GM18870 (cell line): Measurements from ENCODE around the gene TBC1D9B.

Source experiments
- ATAC-seq: cut with Tn5 transposase; IDR thresholded peaks from one replicate; pipeline ENCODE4 v1.9.1; 2021; ENCODE audit warnings: moderate library complexity; ENCODE audit not compliant: unreplicated experiment

Gene TBC1D9B

GRCh38 chr5:179907556-179908324, at the start of gene TBC1D9B:
Gene TBC1D9B (minus strand): TSS chr5:179907897. CDS start chr5:179907821, 76 bp downstream.
- ATAC-seq: no peak

GRCh38 chr5:179955630-179956029, 47.9 kb upstream of the TBC1D9B start:
- no peak for ATAC-seq

GRCh38 chr5:179955062-179955461, 47.4 kb upstream of the TBC1D9B start:
- no peak for ATAC-seq

GRCh38 chr5:179954434-179954833, 46.7 kb upstream of the TBC1D9B start:
- no peak for ATAC-seq

GRCh38 chr5:179953987-179954386, 46.3 kb upstream of the TBC1D9B start:
- no peak for ATAC-seq

GRCh38 chr5:179936976-179937681, 29.4 kb upstream of the TBC1D9B start:
- ATAC-seq: no peak

- ATAC-seq: no peak
Measured at GRCh38 chr5:179930788-179931473, 23.2 kb upstream of the TBC1D9B start.

- ATAC-seq: no peak
Measured at GRCh38 chr5:179927824-179928223, 20.1 kb upstream of the TBC1D9B start.

- ATAC-seq: no peak
Measured at GRCh38 chr5:179926657-179927056, 19.0 kb upstream of the TBC1D9B start.

GRCh38 chr5:179923436-179923835, 15.7 kb upstream of the TBC1D9B start:
- no peak for ATAC-seq

GRCh38 chr5:179920175-179920574, 12.5 kb upstream of the TBC1D9B start:
- no peak for ATAC-seq

- no peak for ATAC-seq
Measured at GRCh38 chr5:179919487-179920060, 11.9 kb upstream of the TBC1D9B start.

- no peak for ATAC-seq
Measured at GRCh38 chr5:179918742-179919486, 11.2 kb upstream of the TBC1D9B start.

- no peak for ATAC-seq
Measured at GRCh38 chr5:179916523-179916922, 8.8 kb upstream of the TBC1D9B start.

GRCh38 chr5:179915406-179915935, 7.8 kb upstream of the TBC1D9B start:
- no peak for ATAC-seq

GRCh38 chr5:179914032-179914755, 6.5 kb upstream of the TBC1D9B start:
- no peak for ATAC-seq

GRCh38 chr5:179913461-179913860, 5.8 kb upstream of the TBC1D9B start:
- no peak for ATAC-seq

GRCh38 chr5:179912951-179913350, 5.3 kb upstream of the TBC1D9B start:
- no peak for ATAC-seq

- ATAC-seq: no peak
Measured at GRCh38 chr5:179912386-179912785, 4.7 kb upstream of the TBC1D9B start.

GRCh38 chr5:179909224-179909623, 1.5 kb upstream of the TBC1D9B start:
- no peak for ATAC-seq
